ENCODE data around the gene C16orf89. TPM values are rescaled to one million over a fixed set of nuclear protein-coding genes. Genes with fewer than 3 reads are reported as not detected.

The C16orf89 gene
- total RNA-seq, 1 experiment from 2014 or later, result not detected

DNA sequence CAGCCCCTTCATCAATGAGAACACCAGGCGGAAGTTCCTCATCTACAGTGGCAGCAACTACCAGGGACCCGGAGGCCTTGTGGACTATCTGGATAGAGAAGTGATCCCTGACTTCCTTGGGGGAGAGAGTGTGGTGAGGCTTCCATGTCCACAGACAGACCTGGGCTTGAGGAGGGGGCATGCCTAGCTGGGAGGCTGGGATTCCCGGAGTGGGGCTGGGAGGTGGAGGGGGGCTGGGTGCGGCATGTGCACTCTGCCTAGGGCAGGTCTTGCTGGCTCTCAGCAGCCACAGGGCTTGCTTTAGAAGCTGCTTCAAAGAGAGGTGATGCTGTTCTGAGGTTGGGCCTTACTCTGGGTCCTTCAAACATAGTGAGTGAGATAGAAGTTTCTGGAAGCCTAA, 59.8 kb downstream of the C16orf89 start:
- no peak overlapping the region for H3K9ac ChIP-seq (ENCODE audit: low read length)
- intact Hi-C loops (cut with micrococcal nuclease), result no loop called here
- BruUV-seq (replicated peaks), result no TSS peak
- no peaks in the 10 kb centered on the region for H4K20me1 ChIP-seq (ENCODE audit: low read length)
- ATAC-seq (no peak), DNase-seq (no peak)
- H3F3A ChIP-seq (ENCODE audit: low read length, unreplicated experiment), result no peaks in the 10 kb centered on the region
- H3K36me3 ChIP-seq (ENCODE audit: low read depth, low read length), result no peaks in the 10 kb centered on the region
- H3K9me2 ChIP-seq (replicated peaks; ENCODE audit: low read length), result no peaks in the 10 kb centered on the region
- H3K79me2 ChIP-seq (ENCODE audit: low read length), result no peaks in the 10 kb centered on the region
- H3K27ac ChIP-seq (ENCODE audit: low read length), result no peak overlapping the region
- CTCF ChIA-PET, result no interaction called here
- H3K9me3 ChIP-seq (ENCODE audit: low read length), result no peaks in the 10 kb centered on the region
- TF ChIP-seq, protein P1, sequence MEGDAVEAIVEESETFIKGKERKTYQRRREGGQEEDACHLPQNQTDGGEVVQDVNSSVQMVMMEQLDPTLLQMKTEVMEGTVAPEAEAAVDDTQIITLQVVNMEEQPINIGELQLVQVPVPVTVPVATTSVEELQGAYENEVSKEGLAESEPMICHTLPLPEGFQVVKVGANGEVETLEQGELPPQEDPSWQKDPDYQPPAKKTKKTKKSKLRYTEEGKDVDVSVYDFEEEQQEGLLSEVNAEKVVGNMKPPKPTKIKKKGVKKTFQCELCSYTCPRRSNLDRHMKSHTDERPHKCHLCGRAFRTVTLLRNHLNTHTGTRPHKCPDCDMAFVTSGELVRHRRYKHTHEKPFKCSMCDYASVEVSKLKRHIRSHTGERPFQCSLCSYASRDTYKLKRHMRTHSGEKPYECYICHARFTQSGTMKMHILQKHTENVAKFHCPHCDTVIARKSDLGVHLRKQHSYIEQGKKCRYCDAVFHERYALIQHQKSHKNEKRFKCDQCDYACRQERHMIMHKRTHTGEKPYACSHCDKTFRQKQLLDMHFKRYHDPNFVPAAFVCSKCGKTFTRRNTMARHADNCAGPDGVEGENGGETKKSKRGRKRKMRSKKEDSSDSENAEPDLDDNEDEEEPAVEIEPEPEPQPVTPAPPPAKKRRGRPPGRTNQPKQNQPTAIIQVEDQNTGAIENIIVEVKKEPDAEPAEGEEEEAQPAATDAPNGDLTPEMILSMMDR (conservative IDR thresholded peaks at IDR 0.05; ENCODE audit: low read depth, low read length), result no peak
- TF ChIP-seq EZH2phosphoT487 (IDR thresholded peaks at IDR 0.05; ENCODE audit: borderline replicate concordance, low read length) (no peak), EZH2 (IDR thresholded peaks at IDR 0.05; ENCODE audit: low read length, unreplicated experiment) (no peak)
- H3K4me2 ChIP-seq (ENCODE audit: low read length), result no peak overlapping the region
- POLR2A ChIA-PET (ENCODE audit: unreplicated experiment), result no interaction called here
- 0 out of 2 replicates have a peak, but pooled peaks cover 2% of the 10 kb centered on the region for H3K27me3 ChIP-seq (ENCODE audit: low read length)
- H3K4me3 ChIP-seq (ENCODE audit: low read length), result no peak overlapping the region
- no peak overlapping the region for H2AFZ ChIP-seq (ENCODE audit: low read length)
- H3K4me1 ChIP-seq (ENCODE audit: insufficient read depth, low read length), result no peaks in the 10 kb centered on the region

GRCh38 chr16:5004311-5004710, 61.4 kb downstream of the C16orf89 start:
- Histone ChIP-seq H3K79me2 (ENCODE audit: low read length) (no peaks in the 10 kb centered on the region), H3K27me3 (ENCODE audit: low read length) (no peaks in the 10 kb centered on the region), H3K4me1 (ENCODE audit: insufficient read depth, low read length) (no peaks in the 10 kb centered on the region), H2AFZ (ENCODE audit: low read length) (no peak overlapping the region), H3K9me3 (ENCODE audit: low read length) (no peaks in the 10 kb centered on the region), H3K4me3 (ENCODE audit: low read length) (no peak overlapping the region), H3K36me3 (ENCODE audit: low read depth, low read length) (no peaks in the 10 kb centered on the region), H3K4me2 (ENCODE audit: low read length) (no peak overlapping the region), H4K20me1 (ENCODE audit: low read length) (no peaks in the 10 kb centered on the region), H3F3A (ENCODE audit: low read length, unreplicated experiment) (no peaks in the 10 kb centered on the region), H3K9me2 (replicated peaks; ENCODE audit: low read length) (no peaks in the 10 kb centered on the region), H3K9ac (ENCODE audit: low read length) (no peak overlapping the region), H3K27ac (ENCODE audit: low read length) (no peak overlapping the region)
- ATAC-seq (no peak), DNase-seq (no peak)
- intact Hi-C loops (cut with micrococcal nuclease), result no loop called here
- BruUV-seq (replicated peaks), result no TSS peak
- ChIA-PET CTCF (no interaction called here), POLR2A (ENCODE audit: unreplicated experiment) (no interaction called here)
- TF ChIP-seq EZH2 (IDR thresholded peaks at IDR 0.05; ENCODE audit: low read length, unreplicated experiment), result no peak
- TF ChIP-seq EZH2phosphoT487 (IDR thresholded peaks at IDR 0.05; ENCODE audit: borderline replicate concordance, low read length), result no peak
- TF ChIP-seq, protein P1 (conservative IDR thresholded peaks at IDR 0.05; ENCODE audit: low read depth, low read length), result no peak

GRCh38 chr16:5003828-5004227, 61.9 kb downstream of the C16orf89 start:
- H3K27ac ChIP-seq (ENCODE audit: low read length), result no peak overlapping the region
- no TSS peak for BruUV-seq (replicated peaks)
- intact Hi-C loops (cut with micrococcal nuclease), result no loop called here
- ChIA-PET POLR2A (ENCODE audit: unreplicated experiment) (no interaction called here), CTCF (no interaction called here)
- H3K9me2 ChIP-seq (replicated peaks; ENCODE audit: low read length), result no peaks in the 10 kb centered on the region
- ATAC-seq (no peak), DNase-seq (no peak)
- no peaks in the 10 kb centered on the region for H3K79me2 ChIP-seq (ENCODE audit: low read length)
- no peaks in the 10 kb centered on the region for H3K27me3 ChIP-seq (ENCODE audit: low read length)
- H3K36me3 ChIP-seq (ENCODE audit: low read depth, low read length), result no peaks in the 10 kb centered on the region
- H2AFZ ChIP-seq (ENCODE audit: low read length), result no peak overlapping the region
- H3K4me3 ChIP-seq (ENCODE audit: low read length), result no peak overlapping the region
- H3K4me2 ChIP-seq (ENCODE audit: low read length), result no peak overlapping the region
- no peaks in the 10 kb centered on the region for H3K9me3 ChIP-seq (ENCODE audit: low read length)
- no peaks in the 10 kb centered on the region for H3F3A ChIP-seq (ENCODE audit: low read length, unreplicated experiment)
- H3K4me1 ChIP-seq (ENCODE audit: insufficient read depth, low read length), result no peaks in the 10 kb centered on the region
- no peaks in the 10 kb centered on the region for H4K20me1 ChIP-seq (ENCODE audit: low read length)
- TF ChIP-seq EZH2phosphoT487 (IDR thresholded peaks at IDR 0.05; ENCODE audit: borderline replicate concordance, low read length), result no peak
- no peak overlapping the region for H3K9ac ChIP-seq (ENCODE audit: low read length)
